ENCODE data around the gene FAF1. TPM values are rescaled to one million over a fixed set of nuclear protein-coding genes. Genes with fewer than 3 reads are reported as not detected.
"Not testable (repeated sequence)": the region's sequence is repeated elsewhere in the genome, so short reads cannot be mapped to it uniquely, and the experiment has no call there.

Gene FAF1
- total RNA-seq, 1 experiment from 2014 or later, result 135 TPM

- DNase-seq (ENCODE audit: low read depth), result no peak
These were observed 112.8 kb downstream of the FAF1 start for GRCh38 chr1:50847303-50847702.

- no peak for DNase-seq (ENCODE audit: low read depth)
These were observed 113.7 kb downstream of the FAF1 start for GRCh38 chr1:50846224-50846839.

GRCh38 chr1:50841791-50842387 is 118.2 kb downstream of the FAF1 start:
- peak; percentile 48 for DNase-seq (ENCODE audit: low read depth)

GRCh38 chr1:50836117-50836516 is 124.0 kb downstream of the FAF1 start:
- no peak for DNase-seq (ENCODE audit: low read depth)

- DNase-seq (ENCODE audit: low read depth), result no peak
These were observed 126.9 kb downstream of the FAF1 start for GRCh38 chr1:50833216-50833615.

GRCh38 chr1:50832167-50832566 is 127.9 kb downstream of the FAF1 start:
- DNase-seq (ENCODE audit: low read depth), result no peak

- no peak for DNase-seq (ENCODE audit: low read depth)
These were observed 128.6 kb downstream of the FAF1 start for GRCh38 chr1:50831300-50832061.

- DNase-seq (ENCODE audit: low read depth), result no peak
These were observed 129.4 kb downstream of the FAF1 start for GRCh38 chr1:50830621-50831020.

GRCh38 chr1:50829014-50829958 is 130.8 kb downstream of the FAF1 start:
- DNase-seq (ENCODE audit: low read depth), result peak; percentile 50

- no peak for DNase-seq (ENCODE audit: low read depth)
These were observed 132.5 kb downstream of the FAF1 start for GRCh38 chr1:50827546-50827945.

GRCh38 chr1:50826792-50827191 is 133.3 kb downstream of the FAF1 start:
- not testable (repeated sequence) for DNase-seq (ENCODE audit: low read depth)

GRCh38 chr1:50822035-50822776 is 137.9 kb downstream of the FAF1 start:
- no peak for DNase-seq (ENCODE audit: low read depth)

GRCh38 chr1:50820545-50820944 is 139.5 kb downstream of the FAF1 start:
- DNase-seq (ENCODE audit: low read depth), result no peak

GRCh38 chr1:50812346-50812745 is 147.7 kb downstream of the FAF1 start:
- DNase-seq (ENCODE audit: low read depth), result no peak

GRCh38 chr1:50808296-50808695 is 151.8 kb downstream of the FAF1 start:
- no peak for DNase-seq (ENCODE audit: low read depth)

- no peak for DNase-seq (ENCODE audit: low read depth)
These were observed 163.8 kb downstream of the FAF1 start for GRCh38 chr1:50796272-50796671.

GRCh38 chr1:50793521-50793920 is 166.5 kb downstream of the FAF1 start:
- no peak for DNase-seq (ENCODE audit: low read depth)

- DNase-seq (ENCODE audit: low read depth), result no peak
These were observed 172.8 kb downstream of the FAF1 start for GRCh38 chr1:50787266-50787665.

- DNase-seq (ENCODE audit: low read depth), result peak; percentile 27
These were observed 176.8 kb downstream of the FAF1 start for GRCh38 chr1:50783286-50783685.

- no peak for DNase-seq (ENCODE audit: low read depth)
These were observed 179.3 kb downstream of the FAF1 start for GRCh38 chr1:50780797-50781196.

GRCh38 chr1:50779801-50780200 is 180.3 kb downstream of the FAF1 start:
- no peak for DNase-seq (ENCODE audit: low read depth)

All from M059J (cell line).